ENCODE results near the gene GRHL3. TPM values are rescaled to one million over a fixed set of nuclear protein-coding genes. Genes with fewer than 3 reads are reported as not detected.
A peak's percentile ranks its signal among the peaks of the same experiment; 100 is the strongest.

The GRHL3 gene
- total RNA-seq, 1 experiment from 2014 or later = 2.5 TPM

- no peak for TF ChIP-seq MYBL2 (CRISPR knock-in tag; IDR thresholded peaks at IDR 0.05)
- no peak for TF ChIP-seq CTCF (IDR thresholded peaks at IDR 0.05)
- TF ChIP-seq ZNF263 (CRISPR knock-in tag; IDR thresholded peaks at IDR 0.05; ENCODE audit: low read depth) = no peak
These were observed 16.9 kb downstream of the GRHL3 start (continued) for GRCh38 chr1:24336075-24336474.

GRCh38 chr1:24337455-24337854 lies 18.3 kb downstream of the GRHL3 start:
- CTCF ChIA-PET = interaction anchor here (1.0 to 1.5 kb wide), 3 partner anchors 54 to 139 kb away, joined by 3 to 5 read pairs (median 4); no protein-coding TSS in a partner anchor
- H3K4me3 Mint-ChIP-seq = no peak overlapping the region
- no peaks in the 10 kb centered on the region for H3K9me3 Mint-ChIP-seq
- no peaks in the 10 kb centered on the region; the same call in 1 of the 2 replicates for H3K27me3 Mint-ChIP-seq (ENCODE audit: low read depth)
- DNase-seq (ENCODE audit: low spot score) = no peak
- peak; percentile 24 for ATAC-seq
- H3K4me1 Mint-ChIP-seq = peaks cover 63% of the 10 kb centered on the region
- H3K27ac Mint-ChIP-seq = 0 out of 2 replicates have a peak overlapping the region, but pooled peaks have one; percentile 76
- H3K36me3 Mint-ChIP-seq = no peaks in the 10 kb centered on the region
- POLR2A ChIA-PET = no interaction called here
- TF ChIP-seq NR3C1 (CRISPR knock-in tag; conservative IDR thresholded peaks at IDR 0.05; ENCODE audit: low read depth) = no peak
- TF ChIP-seq KAT7 (CRISPR knock-in tag; IDR thresholded peaks at IDR 0.05; ENCODE audit: borderline replicate concordance) = no peak
- TF ChIP-seq ZNF263 (CRISPR knock-in tag; IDR thresholded peaks at IDR 0.05; ENCODE audit: low read depth) = peak; percentile 61; the same call in 1 of the 2 replicates
- 0 out of 2 replicates have a peak, but pooled peaks have one; percentile 7 for TF ChIP-seq ZNF423 (CRISPR knock-in tag; IDR thresholded peaks at IDR 0.05)

GRCh38 chr1:24338447-24338846 lies 19.3 kb downstream of the GRHL3 start:
- no peak overlapping the region for H3K27ac Mint-ChIP-seq
- H3K9me3 Mint-ChIP-seq = no peaks in the 10 kb centered on the region
- DNase-seq (ENCODE audit: low spot score) (no peak), ATAC-seq (no peak)
- no peaks in the 10 kb centered on the region for H3K36me3 Mint-ChIP-seq
- no peaks in the 10 kb centered on the region; the same call in 1 of the 2 replicates for H3K27me3 Mint-ChIP-seq (ENCODE audit: low read depth)
- ChIA-PET CTCF (interaction anchor here (1.8 kb wide), 1 partner anchor 52 kb away, joined by 4 read pairs; no protein-coding TSS in a partner anchor), POLR2A (no interaction called here)
- H3K4me3 Mint-ChIP-seq = no peak overlapping the region
- H3K4me1 Mint-ChIP-seq = peaks cover 64% of the 10 kb centered on the region
- no peak for TF ChIP-seq ATF6 (CRISPR knock-in tag; IDR thresholded peaks at IDR 0.05)
- TF ChIP-seq ZNF512 (CRISPR knock-in tag; IDR thresholded peaks at IDR 0.05; ENCODE audit: borderline replicate concordance) = no peak
- no peak for TF ChIP-seq PRDM15 (CRISPR knock-in tag; IDR thresholded peaks at IDR 0.05)
- TF ChIP-seq SMAD4 (CRISPR knock-in tag; IDR thresholded peaks at IDR 0.05) = no peak
- TF ChIP-seq ZBTB21 (CRISPR knock-in tag; IDR thresholded peaks at IDR 0.05; ENCODE audit: borderline replicate concordance) = no peak
- no peak for TF ChIP-seq NR3C1 (CRISPR knock-in tag; conservative IDR thresholded peaks at IDR 0.05; ENCODE audit: low read depth)
- no peak for TF ChIP-seq STAT6 (CRISPR knock-in tag; conservative IDR thresholded peaks at IDR 0.05; ENCODE audit: low read depth)
- TF ChIP-seq E2F1 (CRISPR knock-in tag; IDR thresholded peaks at IDR 0.05) = no peak
- no peak for TF ChIP-seq JAZF1 (CRISPR knock-in tag; IDR thresholded peaks at IDR 0.05)
